Epithelial cell of esophagus (primary cell): Measurements from ENCODE around the gene CUBN.

Experiments
- DNase-seq: peaks from one replicate; pipeline ENCODE4 v3.0.0; 2010; ENCODE audit warnings: low read depth
- H3K4me3 ChIP-seq: 2 replicates; pipeline ENCODE4 v1.5.1; 2011; ENCODE audit warnings: mild to moderate bottlenecking, low read length, control low read depth
- TF ChIP-seq, protein P1 (sequence below): IDR thresholded peaks from 2 replicates; pipeline ENCODE4 v1.5.1; 2011; ENCODE audit warnings: low read depth, mild to moderate bottlenecking, low read length, control low read depth, inconsistent platforms; ENCODE audit not compliant: insufficient read depth; ENCODE audit errors: missing control alignments

The CUBN gene

DNA sequence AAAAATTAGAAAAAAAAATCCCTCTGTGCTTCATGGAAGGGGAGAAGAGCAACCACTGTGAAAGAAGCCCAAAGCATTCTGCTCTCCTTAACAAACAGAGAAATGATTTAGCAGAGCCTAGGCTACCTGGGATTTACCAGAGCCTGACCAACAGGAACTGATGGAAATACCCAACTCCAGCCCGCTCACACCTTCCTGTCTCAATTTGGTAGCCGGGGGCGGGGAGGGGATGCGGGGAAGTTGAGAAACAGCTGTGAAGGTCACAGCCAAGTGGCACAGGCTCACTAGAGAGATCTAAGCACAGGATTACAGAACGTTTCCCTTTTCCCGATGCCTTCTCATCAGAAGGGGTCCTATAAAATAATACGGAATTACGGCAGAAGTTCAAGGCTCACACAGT lies 330.0 kb downstream of the CUBN start:
- TF ChIP-seq, protein P1, sequence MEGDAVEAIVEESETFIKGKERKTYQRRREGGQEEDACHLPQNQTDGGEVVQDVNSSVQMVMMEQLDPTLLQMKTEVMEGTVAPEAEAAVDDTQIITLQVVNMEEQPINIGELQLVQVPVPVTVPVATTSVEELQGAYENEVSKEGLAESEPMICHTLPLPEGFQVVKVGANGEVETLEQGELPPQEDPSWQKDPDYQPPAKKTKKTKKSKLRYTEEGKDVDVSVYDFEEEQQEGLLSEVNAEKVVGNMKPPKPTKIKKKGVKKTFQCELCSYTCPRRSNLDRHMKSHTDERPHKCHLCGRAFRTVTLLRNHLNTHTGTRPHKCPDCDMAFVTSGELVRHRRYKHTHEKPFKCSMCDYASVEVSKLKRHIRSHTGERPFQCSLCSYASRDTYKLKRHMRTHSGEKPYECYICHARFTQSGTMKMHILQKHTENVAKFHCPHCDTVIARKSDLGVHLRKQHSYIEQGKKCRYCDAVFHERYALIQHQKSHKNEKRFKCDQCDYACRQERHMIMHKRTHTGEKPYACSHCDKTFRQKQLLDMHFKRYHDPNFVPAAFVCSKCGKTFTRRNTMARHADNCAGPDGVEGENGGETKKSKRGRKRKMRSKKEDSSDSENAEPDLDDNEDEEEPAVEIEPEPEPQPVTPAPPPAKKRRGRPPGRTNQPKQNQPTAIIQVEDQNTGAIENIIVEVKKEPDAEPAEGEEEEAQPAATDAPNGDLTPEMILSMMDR, result no peak
- DNase-seq, result no peak
- no peak overlapping the region for H3K4me3 ChIP-seq

DNA sequence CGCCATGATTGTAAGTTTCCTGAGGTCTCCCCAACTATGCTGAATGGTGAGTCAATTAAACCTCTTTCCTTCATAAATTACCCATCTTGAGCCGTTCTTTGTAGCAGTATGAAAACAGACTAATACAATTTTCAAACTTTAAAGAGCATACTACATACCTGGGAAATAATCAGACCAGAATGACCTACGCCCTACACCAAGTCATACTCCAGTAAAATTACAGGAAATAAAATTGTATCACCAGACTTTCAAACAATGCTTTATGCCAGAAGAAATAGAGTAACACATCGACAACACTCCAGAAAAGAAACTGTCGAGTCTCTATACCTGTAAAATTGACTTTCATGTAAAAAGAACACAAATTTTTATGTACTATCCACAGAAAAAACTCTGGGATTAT lies 331.0 kb downstream of the CUBN start:
- TF ChIP-seq, protein P1, result no peak
- H3K4me3 ChIP-seq, result no peak overlapping the region
- DNase-seq, result no peak

DNA sequence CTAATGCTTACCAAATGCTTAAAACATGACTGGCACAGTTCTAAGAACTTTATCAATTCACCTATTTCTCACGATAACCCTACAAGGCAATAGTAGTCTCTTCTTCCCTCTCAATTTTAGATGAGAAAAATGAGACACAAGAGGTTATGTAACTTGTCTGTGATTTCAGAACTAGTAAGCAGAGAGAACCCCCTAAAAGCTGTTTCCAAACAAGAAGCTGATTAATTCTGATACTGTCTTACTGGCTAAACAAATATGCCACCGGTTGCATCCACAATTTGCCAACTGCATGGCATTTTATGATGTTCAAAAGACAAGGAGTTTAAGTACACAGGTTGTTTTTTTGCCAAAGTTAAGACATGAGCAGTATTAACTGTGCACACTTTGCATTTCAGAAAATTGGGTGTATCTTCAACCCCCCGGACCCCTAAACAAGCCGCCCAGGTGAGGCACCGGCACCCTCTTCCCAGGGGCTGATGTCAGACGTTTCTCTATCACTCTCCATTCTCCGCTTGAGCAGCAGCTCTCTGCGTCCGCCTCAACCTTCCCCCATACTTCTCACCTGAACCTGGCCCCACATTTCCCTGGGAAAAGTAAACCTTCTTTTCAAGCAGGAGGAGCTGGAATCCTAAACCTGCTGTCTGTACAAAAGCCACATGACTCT lies 334.1 kb downstream of the CUBN start:
- TF ChIP-seq, protein P1, result no peak
- H3K4me3 ChIP-seq, result no peak overlapping the region
- no peak for DNase-seq

DNA sequence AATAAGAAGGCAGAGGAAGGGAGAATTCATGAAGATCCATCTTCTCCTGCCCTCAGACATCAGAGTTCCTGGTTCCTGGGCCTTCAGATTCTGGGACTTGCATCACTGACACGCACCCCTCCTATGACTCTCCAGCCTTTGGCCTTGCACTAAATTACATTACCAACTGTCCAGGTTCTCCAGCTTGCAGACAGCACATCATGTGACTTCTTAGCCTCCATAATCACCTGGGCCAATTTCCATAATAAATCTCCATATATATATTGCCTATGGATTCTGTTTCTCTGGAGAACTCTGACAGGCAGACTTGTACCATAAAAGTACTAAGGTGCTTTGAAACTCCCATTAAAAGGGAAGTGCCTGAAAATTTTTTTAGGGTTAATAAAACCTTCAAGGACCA lies 335.6 kb downstream of the CUBN start:
- TF ChIP-seq, protein P1, result no peak
- no peak overlapping the region for H3K4me3 ChIP-seq
- DNase-seq, result no peak

DNA sequence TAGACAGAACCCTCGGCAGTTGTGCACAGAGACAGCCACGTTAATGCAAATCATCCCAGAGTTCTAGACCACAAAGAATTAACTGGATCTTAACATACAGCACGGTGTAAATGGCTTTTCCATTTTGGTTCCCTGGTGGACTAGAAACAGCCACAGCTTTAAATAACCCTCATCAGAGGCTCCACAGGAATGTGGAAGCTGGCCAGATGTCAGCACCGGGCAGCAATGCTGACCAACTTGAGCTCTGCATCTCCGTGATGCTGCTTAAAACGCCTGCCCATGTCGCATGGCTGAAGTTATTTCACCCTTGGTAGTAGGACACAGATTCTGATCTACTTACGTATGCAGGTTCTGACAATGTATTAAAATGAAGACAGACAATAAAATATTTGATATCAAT lies 336.9 kb downstream of the CUBN start:
- no peak for DNase-seq
- H3K4me3 ChIP-seq, result no peak overlapping the region
- TF ChIP-seq, protein P1, result no peak

DNA sequence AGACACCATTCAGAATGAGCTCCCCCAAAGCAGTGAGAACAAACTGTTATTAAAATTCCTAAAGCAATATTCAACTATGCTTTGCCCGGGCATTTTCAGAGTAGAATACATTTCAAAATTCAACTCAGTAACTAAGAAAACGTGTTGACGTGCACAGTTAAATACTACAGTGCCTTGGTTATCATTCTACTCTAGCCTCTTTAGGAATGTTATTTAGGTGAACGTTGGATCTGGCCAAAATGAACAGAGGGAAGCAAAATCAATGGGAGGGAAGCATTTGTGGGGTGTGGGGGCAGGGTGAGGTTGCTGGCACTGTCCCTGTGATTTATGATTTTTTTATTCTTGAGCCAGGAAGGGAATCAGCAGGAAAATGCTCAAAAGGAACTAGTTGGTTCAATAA lies 339.8 kb downstream of the CUBN start:
- H3K4me3 ChIP-seq, result no peak overlapping the region
- TF ChIP-seq, protein P1, result no peak
- DNase-seq, result no peak

DNA sequence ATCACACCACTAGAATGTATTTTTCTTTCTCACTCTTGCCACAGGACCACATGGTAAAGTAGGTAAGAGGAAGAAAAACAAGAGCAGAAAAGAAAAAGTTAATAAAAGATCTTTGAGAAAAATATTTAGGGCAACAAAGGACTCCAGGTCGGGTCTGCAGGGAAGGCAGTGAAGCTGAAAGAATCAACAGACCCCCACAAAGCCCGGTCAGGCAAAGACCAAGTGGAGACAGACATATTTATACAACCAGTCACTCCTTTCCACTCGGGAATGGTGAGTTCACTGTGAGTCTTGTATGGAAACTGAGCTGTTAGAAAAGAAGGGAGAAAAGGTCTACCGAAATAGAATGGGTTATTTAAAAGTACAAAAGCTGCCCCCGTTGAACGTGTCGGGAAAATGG lies 340.4 kb downstream of the CUBN start:
- no peak overlapping the region for H3K4me3 ChIP-seq
- TF ChIP-seq, protein P1, result no peak
- no peak for DNase-seq
